ENCODE data around the gene ADCY4.
A peak's percentile ranks its signal among the peaks of the same experiment; 100 is the strongest.

The ADCY4 gene

DNA sequence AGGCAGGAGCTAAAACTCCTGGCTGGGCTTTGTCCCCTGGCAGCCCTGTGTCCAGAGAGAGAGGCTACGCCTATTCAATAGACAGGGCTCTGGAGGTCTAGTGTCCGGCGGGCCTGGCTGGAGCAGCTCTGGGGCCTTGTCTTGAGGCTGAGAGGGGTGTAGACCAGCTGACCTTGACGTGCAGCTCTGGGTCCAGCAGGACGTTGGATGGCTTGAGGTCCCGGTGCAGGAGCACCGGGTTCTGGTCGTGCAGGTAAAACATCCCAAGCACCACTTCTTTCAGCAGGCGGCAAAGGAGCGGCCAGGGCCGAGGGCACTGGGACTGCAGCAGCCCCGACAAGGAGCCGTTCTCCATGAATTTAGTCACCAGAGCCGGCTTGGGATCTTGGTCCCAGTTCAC lies 4.0 kb upstream of the ADCY4 start:
- no peak for DNase-seq

- no peak for DNase-seq
These were observed 2.9 kb upstream of the ADCY4 start for GRCh38 chr14:24337824-24338175.

- no peak for DNase-seq
These were observed 2.4 kb upstream of the ADCY4 start for GRCh38 chr14:24337144-24337823.

- DNase-seq, result peak; percentile 40
These were observed 745 bp upstream of the ADCY4 start for GRCh38 chr14:24335461-24336171.

DNA sequence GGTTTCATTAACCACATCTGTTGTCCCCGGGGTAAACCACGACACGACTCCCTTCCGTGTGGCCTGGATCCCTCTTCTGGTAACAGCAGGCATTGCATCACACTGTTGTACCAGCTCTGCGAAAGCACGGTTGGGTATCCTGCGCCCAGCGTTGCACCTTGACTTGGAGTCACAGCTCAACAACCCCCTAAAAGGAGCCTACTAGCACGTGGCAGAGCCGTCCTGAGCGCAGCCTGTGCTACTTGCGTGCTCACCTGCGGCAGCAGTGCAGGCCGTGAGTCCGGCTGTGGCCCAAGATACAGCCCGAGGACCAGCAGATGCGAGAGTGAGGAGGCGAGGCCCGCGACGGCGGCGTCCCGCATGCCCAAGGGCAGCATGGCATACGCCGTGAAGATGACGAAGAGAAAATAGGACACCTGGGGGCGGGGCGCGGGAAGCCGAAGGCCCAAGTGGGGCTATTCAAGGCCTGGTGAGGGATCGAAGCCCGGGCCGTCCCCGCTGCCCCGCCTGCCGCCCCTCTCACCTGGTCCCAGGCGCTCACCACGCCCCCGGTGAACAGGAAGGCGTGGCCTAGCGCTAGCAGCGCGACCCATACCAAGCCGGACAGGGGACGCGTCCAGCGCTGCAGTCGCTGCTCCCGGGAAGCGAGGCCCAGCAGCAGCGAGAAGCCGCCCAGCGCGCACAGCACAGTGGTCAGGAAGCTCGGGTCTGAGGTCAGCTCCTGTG lies 2.4 kb downstream of the ADCY4 start:
- peak; percentile 73 for DNase-seq

DNA sequence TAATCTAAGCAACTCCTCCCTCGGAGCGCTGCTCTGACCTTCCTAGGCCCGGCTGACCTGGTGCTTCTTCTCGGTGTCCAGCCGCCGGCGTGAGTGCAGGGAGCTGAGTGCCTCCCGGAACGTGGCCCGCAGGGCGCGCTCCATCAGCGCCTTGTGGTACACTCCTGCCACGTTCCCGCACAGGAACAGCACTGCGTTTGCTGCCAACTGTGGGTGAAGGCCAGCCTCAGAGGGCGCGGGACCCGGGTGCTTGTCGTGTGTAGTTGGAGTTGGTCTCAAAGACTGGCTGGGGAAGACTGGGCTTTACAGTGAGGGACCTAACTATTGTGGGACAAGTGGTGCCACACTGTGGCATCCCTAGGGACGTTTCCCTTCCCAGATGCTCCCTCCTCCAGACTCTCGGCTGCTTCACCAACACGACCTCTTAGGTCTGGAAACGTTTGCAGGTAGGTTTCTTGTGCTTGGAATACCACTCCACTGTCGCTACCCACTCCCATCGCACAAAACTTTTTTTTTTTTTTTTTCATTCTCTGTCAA lies 3.1 kb downstream of the ADCY4 start:
- DNase-seq, result no peak

DNA sequence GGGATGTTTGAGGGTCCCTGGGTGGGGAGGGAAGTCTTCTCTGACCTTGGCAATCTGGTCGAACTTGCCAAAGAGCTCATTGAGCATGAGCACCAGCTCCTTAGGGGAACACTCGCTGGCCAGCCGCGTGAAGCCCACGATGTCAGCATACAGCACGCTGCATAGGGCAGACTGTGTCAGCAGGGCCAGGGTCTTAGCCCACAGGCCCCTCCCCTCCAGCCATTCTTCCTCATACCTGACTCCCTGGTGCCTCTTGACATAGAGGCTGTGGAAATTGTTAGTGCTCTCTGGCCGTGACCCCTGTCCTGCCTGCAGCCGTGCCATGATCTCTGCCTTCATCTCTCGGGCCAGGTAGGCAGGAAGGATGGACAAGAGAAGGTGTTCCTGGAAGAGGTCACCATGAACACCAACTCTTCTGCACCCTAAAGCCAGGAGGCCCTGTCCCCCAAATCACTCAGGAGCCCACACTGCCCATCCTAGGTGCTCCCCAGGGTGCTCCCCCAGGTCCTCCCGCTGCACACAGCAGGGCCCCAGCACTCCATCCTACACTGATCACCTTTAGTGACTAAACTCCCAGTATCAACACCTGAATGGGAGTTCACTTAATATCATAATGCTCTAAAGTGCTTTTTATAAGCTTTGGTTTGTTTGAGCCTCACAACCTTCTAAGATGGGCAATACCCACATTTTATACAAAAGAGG lies 3.7 kb downstream of the ADCY4 start:
- DNase-seq, result no peak

- DNase-seq, result no peak
These were observed 5.1 kb downstream of the ADCY4 start for GRCh38 chr14:24329736-24330135.

GRCh38 chr14:24329073-24329663 lies 5.7 kb downstream of the ADCY4 start:
- no peak for DNase-seq

GRCh38 chr14:24327914-24328313 lies 7.0 kb downstream of the ADCY4 start:
- peak; percentile 18 for DNase-seq

- no peak for DNase-seq
These were observed 7.6 kb downstream of the ADCY4 start for GRCh38 chr14:24327303-24327702.

- no peak for DNase-seq
These were observed 8.9 kb downstream of the ADCY4 start for GRCh38 chr14:24325963-24326362.

DNA sequence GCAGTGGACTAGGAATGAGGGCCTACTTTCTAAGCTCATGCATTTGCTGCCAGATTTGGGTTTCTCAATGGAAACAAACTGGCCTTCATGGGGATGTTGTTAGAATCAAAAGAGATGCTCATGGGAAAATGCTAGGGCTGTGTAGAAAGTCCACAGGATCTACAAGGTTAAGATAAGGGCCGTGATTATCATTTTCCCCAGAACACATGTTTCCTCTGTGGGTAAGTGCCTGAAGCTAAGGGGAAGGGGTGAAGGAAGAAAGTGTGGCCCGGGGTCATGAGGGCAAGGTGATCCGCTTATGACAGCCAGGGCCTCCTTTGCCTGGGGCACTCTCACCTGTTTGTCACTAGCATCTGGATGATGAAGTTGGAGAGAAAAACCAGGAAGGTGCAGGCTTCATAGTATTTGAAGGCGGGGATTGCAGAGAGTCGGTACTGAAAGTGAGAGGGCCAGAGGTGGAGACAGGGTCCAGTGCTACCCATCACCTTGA lies 9.8 kb downstream of the ADCY4 start:
- DNase-seq, result no peak

- DNase-seq, result no peak
These were observed 10.8 kb downstream of the ADCY4 start for GRCh38 chr14:24324024-24324423.

- DNase-seq, result no peak
These were observed 11.5 kb downstream of the ADCY4 start for GRCh38 chr14:24323341-24323740.

GRCh38 chr14:24322672-24323071 lies 12.2 kb downstream of the ADCY4 start:
- no peak for DNase-seq

DNA sequence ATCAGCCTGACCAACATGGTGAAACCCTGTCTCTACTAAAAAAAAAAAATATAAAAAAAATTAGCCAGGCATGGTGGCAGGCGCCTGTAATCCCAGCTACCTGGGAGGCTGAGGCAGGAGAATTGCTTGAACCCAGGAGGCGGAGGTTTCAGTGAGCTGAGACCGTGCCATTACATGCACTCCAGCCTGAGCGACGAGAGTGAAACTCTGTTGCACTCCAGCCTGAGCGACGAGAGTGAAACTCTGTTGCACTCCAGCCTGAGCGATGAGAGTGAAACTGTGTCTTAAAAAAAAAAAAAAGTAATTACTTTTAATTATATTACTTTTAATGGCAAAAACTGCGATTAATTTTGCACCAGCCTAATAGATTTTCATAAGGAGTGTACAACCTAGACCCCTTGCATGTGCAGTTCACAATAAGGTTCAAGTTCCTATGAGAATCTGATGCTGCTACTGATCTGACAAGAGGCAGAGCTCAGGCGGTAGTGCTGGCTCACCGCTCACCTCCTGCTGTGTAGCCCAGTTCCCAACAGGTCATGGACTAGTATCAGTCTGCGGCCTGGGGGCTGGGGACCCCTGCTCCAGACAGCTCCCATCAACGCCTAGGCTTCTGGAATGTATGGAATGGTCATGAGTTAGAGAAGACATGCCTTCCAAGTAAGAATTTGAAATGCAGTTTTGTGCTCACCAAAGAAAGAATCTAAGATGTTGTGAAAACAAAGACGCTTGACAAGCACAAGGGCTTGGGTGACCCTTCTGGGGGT lies 13.5 kb downstream of the ADCY4 start:
- DNase-seq, result peak; percentile 18

DNA sequence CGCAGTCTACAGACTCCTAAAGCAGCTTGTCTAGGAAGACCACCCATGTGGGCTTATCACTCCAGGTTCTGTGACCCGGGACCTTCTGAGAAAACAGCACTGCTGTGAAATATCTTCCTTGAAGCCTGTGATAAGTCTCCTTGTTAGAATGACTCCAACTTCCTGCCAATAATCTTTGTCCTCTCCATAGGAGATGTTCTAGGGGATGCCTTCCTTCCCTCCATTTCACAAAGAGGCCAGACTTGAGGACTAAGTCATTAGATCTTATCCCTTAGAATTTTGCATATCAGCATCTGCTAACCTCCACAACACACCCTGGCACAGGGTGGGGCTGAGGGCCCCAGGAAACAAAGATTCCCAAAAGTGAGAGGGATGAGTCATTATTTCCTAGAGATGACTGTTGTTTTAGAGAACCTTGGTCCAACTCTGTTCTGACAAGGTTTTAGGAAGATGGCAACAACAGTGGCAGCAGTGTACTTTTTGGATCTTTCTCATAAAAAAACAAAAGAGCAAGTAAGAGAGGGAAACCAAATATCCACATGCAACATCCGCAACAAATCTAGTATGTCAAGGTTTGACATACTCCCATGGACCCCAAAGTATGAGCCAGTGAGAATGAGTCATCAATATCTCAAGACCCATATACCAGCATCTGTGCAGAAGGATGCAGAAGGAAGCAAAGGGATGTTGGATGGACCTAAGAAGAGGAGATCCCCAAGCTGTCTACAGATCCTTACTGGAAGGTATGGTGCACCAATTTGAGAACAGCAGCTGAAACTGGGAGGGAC lies 17.5 kb downstream of the ADCY4 start:
- DNase-seq, result peak; percentile 44

DNA sequence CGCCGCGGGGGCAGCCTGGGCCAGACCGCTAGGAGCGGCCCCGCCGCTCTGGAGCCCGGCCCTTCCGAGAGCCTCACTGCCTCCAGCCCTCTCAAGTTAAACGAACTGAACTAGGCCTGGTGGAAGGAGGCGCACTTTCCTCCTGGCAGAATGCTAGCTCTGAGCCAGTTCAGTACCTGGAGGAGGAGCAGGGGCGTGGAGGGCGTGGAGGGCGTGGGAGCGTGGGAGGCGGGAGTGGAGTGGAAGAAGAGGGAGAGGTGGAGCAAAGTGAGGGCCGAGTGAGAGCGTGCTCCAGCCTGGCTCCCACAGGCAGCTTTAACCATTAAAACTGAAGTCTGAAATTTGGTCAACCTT lies 18.3 kb downstream of the ADCY4 start:
- no peak for DNase-seq

- DNase-seq, result peak; percentile 24
These were observed 18.9 kb downstream of the ADCY4 start for GRCh38 chr14:24315807-24316596.
